AG04450 (cell line): Measurements from ENCODE around the gene DSCAML1. TPM values are rescaled to one million over a fixed set of nuclear protein-coding genes. Genes with fewer than 3 reads are reported as not detected.
A peak's percentile ranks its signal among the peaks of the same experiment; 100 is the strongest.

Source experiments
- CTCF ChIA-PET: fragments of 300-600, 350-600 bp; formaldehyde crosslinking; extraction: SDS; loops from one replicate; lab custom pipeline; 2022; ENCODE audit warnings: antibody characterized with exemption, inconsistent platforms; lab: Charles Lee
- POLR2A ChIA-PET: fragments of 350-600 bp; formaldehyde crosslinking; extraction: SDS; loops from one replicate; lab custom pipeline; 2021; ENCODE audit warnings: antibody characterized with exemption, inconsistent platforms; lab: Yijun Ruan, JAX
- DNase-seq: peaks from one replicate; pipeline ENCODE4 v3.0.0-alpha.2; 2011; ENCODE audit warnings: low read depth, low spot score
- H3K27ac ChIP-seq: one replicate; pipeline ENCODE4 v1.5.1; 2012; ENCODE audit warnings: low read depth, low read length, control low read depth
- H3K27me3 ChIP-seq: one replicate; pipeline ENCODE4 v1.6.0; 2012; ENCODE audit warnings: low read length; ENCODE audit not compliant: control insufficient read depth, insufficient read depth
- H3K4me3 ChIP-seq: 2 replicates; pipeline ENCODE4 v1.5.1; 2011; ENCODE audit warnings: mild to moderate bottlenecking, low read depth, low read length, control low read depth
- H3K9me3 ChIP-seq: 2 replicates; pipeline ENCODE4 v1.5.1; 2012; ENCODE audit warnings: low read length; ENCODE audit not compliant: control insufficient read depth, insufficient read depth
- CTCF ChIP-seq: IDR thresholded peaks from 2 replicates; pipeline ENCODE4 v1.5.1; 2011; ENCODE audit warnings: low read depth, low read length, control low read depth, inconsistent platforms
- polyA plus RNA-seq: library from polyadenylated mRNA; depleted of rRNA; stranded (reverse); fragments of >200 nt; gene quantifications from 2 replicates; pipeline ENCODE4 v1.2.3, GENCODE V29; 2011

DSCAML1 gene
- polyA plus RNA-seq, 1 experiment, result not detected

GRCh38 chr11:117819096-117820040 is 22.4 kb upstream of the DSCAML1 start:
- DNase-seq, result peak; percentile 21
- H3K27me3 ChIP-seq, result no peaks in the 10 kb centered on the region
- H3K4me3 ChIP-seq, result no peak overlapping the region
- CTCF ChIA-PET, result interaction anchor here (0.5 to 9.3 kb wide), 31 partner anchors 9 to 527 kb away, joined by 3 to 238 read pairs (median 4); partner anchors contain the start of gene FXYD6
- POLR2A ChIA-PET, result interaction anchor here (1.3 kb wide), 1 partner anchor 12 kb away, joined by 3 read pairs; no protein-coding TSS in a partner anchor
- no peak overlapping the region for H3K27ac ChIP-seq
- TF ChIP-seq CTCF, result peak; percentile 87
- H3K9me3 ChIP-seq, result no peaks in the 10 kb centered on the region; the same call in 1 of the 2 replicates

GRCh38 chr11:117818041-117818873 is 21.2 kb upstream of the DSCAML1 start:
- ChIA-PET CTCF (interaction anchor here (0.5 to 9.3 kb wide), 41 partner anchors 7 to 528 kb away, joined by 3 to 238 read pairs (median 4); partner anchors contain the start of gene FXYD6), POLR2A (interaction anchor here (0.6 to 1.3 kb wide), 2 partner anchors 11 to 392 kb away, joined by 3 read pairs; no protein-coding TSS in a partner anchor)
- Histone ChIP-seq H3K27me3 (no peaks in the 10 kb centered on the region), H3K9me3 (no peaks in the 10 kb centered on the region), H3K27ac (no peak overlapping the region), H3K4me3 (no peak overlapping the region)
- no peak for DNase-seq
- TF ChIP-seq CTCF, result no peak

- Histone ChIP-seq H3K27ac (no peak overlapping the region), H3K27me3 (no peaks in the 10 kb centered on the region), H3K4me3 (no peak overlapping the region), H3K9me3 (no peaks in the 10 kb centered on the region)
- POLR2A ChIA-PET, result interaction anchor here (0.5 to 0.6 kb wide), 3 partner anchors 11 to 391 kb away, joined by 3 read pairs; no protein-coding TSS in a partner anchor
- CTCF ChIA-PET, result interaction anchor here (0.6 to 9.3 kb wide), 24 partner anchors 8 to 392 kb away, joined by 3 to 238 read pairs (median 6); partner anchors contain the start of gene FXYD6
- peak; percentile 100 for TF ChIP-seq CTCF
- DNase-seq, result peak; percentile 51
Measured at GRCh38 chr11:117817368-117818040, 20.5 kb upstream of the DSCAML1 start.

- ChIA-PET CTCF (interaction anchor here (0.7 to 9.3 kb wide), 19 partner anchors 9 to 392 kb away, joined by 3 to 238 read pairs (median 6); partner anchors contain the start of gene FXYD6), POLR2A (interaction anchor here (0.6 to 1.2 kb wide), 2 partner anchors 9 to 12 kb away, joined by 3 read pairs; no protein-coding TSS in a partner anchor)
- H3K4me3 ChIP-seq, result no peak overlapping the region
- no peak for TF ChIP-seq CTCF
- H3K27me3 ChIP-seq, result no peaks in the 10 kb centered on the region
- peak overlapping the region; percentile 21 for H3K27ac ChIP-seq
- no peaks in the 10 kb centered on the region for H3K9me3 ChIP-seq
- no peak for DNase-seq
Measured at GRCh38 chr11:117816846-117817367, 19.9 kb upstream of the DSCAML1 start.
